Heart left ventricle (tissue), 13 donors: Measurements from ENCODE around the gene C1orf232.

ENCODE experiments used
- CTCF ChIP-seq, 12 donors: fragments of 200-600 bp; sonication (generic) in 4 of 12; IDR thresholded peaks; one replicate each; pipeline versions ENCODE4 v1.5.0 to v1.8.0; 2018 to 2022; ENCODE audit warnings: antibody characterized with exemption in 12 of 12, mild to moderate bottlenecking in 5 of 12
- POLR2A ChIP-seq, 2 donors: fragments of 450-650 bp; IDR thresholded peaks; one replicate each; pipeline ENCODE4 v1.6.1; 2017; ENCODE audit warnings: antibody characterized with exemption in 2 of 2, mild to moderate bottlenecking in 2 of 2, moderate library complexity in 2 of 2
- donor health status: ischemic (EF 13 %, LVEDD 7.1; RV severe dilation, severe dysfunction).
- donor health status: DM: no; HTN: yes; CAD: no.
- donor health status: DM: no; HTN: no; CAD: no.
- donor health status: ischemic (EF 25% LVEDD 6.9; RV normal size, moderate dysfunction).
- donor health status: ischemic (EF 25% LVEDD 5.7; RV mildly dilated, moderate dysfunction).
- donor health status: ischemic (EF 35%, LVEDD 5.7; RV mildly dilated, moderate dysfunction).
- donor health status: nonischemic (EF 11% LVEDD 7.7; RV severe dilation, severe dysfunction).
- donor health status: DM: yes; HTN: yes; CAD: no.
- donor health status: PGD.
- donor health status: ischemic (EF 29% LVEDD 5.4; RV normal size, mild dysfunction).
- donor health status: nonischemic (EF 23%, LVEDD 6.1; RV moderate dilation, normal function).

GRCh38 chr1:26145041-26145959 is 23.5 kb downstream of the C1orf232 start:
- TF ChIP-seq CTCF (IDR thresholded peaks at IDR 0.05) (peak; percentile 71 to 89 (median 80)), POLR2A (IDR thresholded peaks at IDR 0.05) (no peak)
